DOHH2 (cell line): ENCODE measurements around the gene IFI44.

ENCODE experiments used
- EZH2phosphoT487 ChIP-seq: fragments of 200-600 bp; sonication (generic); IDR thresholded peaks from 2 replicates; pipeline ENCODE4 v1.6.1; 2017; ENCODE audit warnings: borderline replicate concordance, mild to moderate bottlenecking, antibody characterized with exemption, low read length, moderate library complexity, mixed read lengths
- TF ChIP-seq, protein P1 (sequence below): fragments of 200-600 bp; sonication (generic); IDR thresholded peaks from one replicate; pipeline ENCODE4 v1.5.1; 2014; ENCODE audit warnings: antibody characterized with exemption, mild to moderate bottlenecking, low read depth, low read length; ENCODE audit not compliant: poor library complexity, severe bottlenecking

DNA sequence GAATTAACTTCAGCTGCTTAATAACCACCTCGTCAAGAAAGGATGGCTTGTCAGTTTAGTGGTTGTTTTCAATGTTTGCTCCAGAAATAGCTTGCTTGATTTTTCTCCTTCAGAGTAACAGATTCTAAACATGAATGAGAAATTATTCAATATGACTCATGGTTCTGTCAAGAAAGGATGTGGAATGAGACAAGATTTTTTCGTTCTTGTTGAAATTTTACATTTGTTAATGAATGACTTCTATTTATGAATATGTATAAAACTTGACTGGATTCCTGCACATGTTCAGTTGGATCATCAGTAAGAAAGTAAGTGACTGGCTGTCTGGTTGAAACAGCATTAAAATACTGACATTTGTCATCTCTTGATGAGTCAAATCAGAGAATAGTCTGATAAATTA is 38.3 kb downstream of the IFI44 start:
- TF ChIP-seq, protein P1, sequence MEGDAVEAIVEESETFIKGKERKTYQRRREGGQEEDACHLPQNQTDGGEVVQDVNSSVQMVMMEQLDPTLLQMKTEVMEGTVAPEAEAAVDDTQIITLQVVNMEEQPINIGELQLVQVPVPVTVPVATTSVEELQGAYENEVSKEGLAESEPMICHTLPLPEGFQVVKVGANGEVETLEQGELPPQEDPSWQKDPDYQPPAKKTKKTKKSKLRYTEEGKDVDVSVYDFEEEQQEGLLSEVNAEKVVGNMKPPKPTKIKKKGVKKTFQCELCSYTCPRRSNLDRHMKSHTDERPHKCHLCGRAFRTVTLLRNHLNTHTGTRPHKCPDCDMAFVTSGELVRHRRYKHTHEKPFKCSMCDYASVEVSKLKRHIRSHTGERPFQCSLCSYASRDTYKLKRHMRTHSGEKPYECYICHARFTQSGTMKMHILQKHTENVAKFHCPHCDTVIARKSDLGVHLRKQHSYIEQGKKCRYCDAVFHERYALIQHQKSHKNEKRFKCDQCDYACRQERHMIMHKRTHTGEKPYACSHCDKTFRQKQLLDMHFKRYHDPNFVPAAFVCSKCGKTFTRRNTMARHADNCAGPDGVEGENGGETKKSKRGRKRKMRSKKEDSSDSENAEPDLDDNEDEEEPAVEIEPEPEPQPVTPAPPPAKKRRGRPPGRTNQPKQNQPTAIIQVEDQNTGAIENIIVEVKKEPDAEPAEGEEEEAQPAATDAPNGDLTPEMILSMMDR, result no peak
- no peak for TF ChIP-seq EZH2phosphoT487
